ENCODE measurements around the gene CLEC3B. TPM values are rescaled to one million over a fixed set of nuclear protein-coding genes. Genes with fewer than 3 reads are reported as not detected.

CLEC3B gene
- total RNA-seq, 2 experiments from 2014 or later = not detected

GRCh38 chr3:45007091-45007490 is 19.0 kb upstream of the CLEC3B start:
- H3K4me3 Mint-ChIP-seq = no peak overlapping the region
- H3K27me3 Mint-ChIP-seq = no peaks in the 10 kb centered on the region
- H3K9me3 Mint-ChIP-seq = peaks cover 5% of the 10 kb centered on the region
- POLR2A ChIA-PET = interaction anchor here (0.5 kb wide), 1 partner anchor 835 kb away, joined by 4 read pairs; the partner anchor contains the start of gene LZTFL1
- CTCF ChIA-PET = interaction anchor here (1.2 to 2.0 kb wide), 2 partner anchors 14 to 30 kb away, joined by 4 to 11 read pairs; no protein-coding TSS in a partner anchor
- H3K4me1 Mint-ChIP-seq (ENCODE audit: low read depth) = peaks cover 30% of the 10 kb centered on the region
- H3K27ac Mint-ChIP-seq = no peak overlapping the region
- no peak for DNase-seq
- intact Hi-C loops (cut with micrococcal nuclease) = no loop called here
- peaks cover 68% of the 10 kb centered on the region for H3K36me3 Mint-ChIP-seq

GRCh38 chr3:45008117-45008516 is 18.0 kb upstream of the CLEC3B start:
- POLR2A ChIA-PET = no interaction called here
- Mint-ChIP-seq H3K36me3 (peaks cover 63% of the 10 kb centered on the region), H3K27me3 (no peaks in the 10 kb centered on the region)

GRCh38 chr3:45009868-45010267 is 16.2 kb upstream of the CLEC3B start:
- H3K27ac Mint-ChIP-seq = no peak overlapping the region
- no peaks in the 10 kb centered on the region for H3K27me3 Mint-ChIP-seq
- H3K36me3 Mint-ChIP-seq = peaks cover 51% of the 10 kb centered on the region
- peaks cover 3% of the 10 kb centered on the region for H3K9me3 Mint-ChIP-seq
- ChIA-PET CTCF (no interaction called here), POLR2A (no interaction called here)
- DNase-seq = no peak
- peaks cover 29% of the 10 kb centered on the region for H3K4me1 Mint-ChIP-seq (ENCODE audit: low read depth)
- H3K4me3 Mint-ChIP-seq = no peak overlapping the region
- intact Hi-C loops (cut with micrococcal nuclease) = no loop called here

More at GRCh38 chr3:45008117-45008516, 18.0 kb upstream of the CLEC3B start:
- CTCF ChIA-PET = no interaction called here
- intact Hi-C loops (cut with micrococcal nuclease) = no loop called here
- peaks cover 5% of the 10 kb centered on the region for H3K9me3 Mint-ChIP-seq
- H3K4me1 Mint-ChIP-seq (ENCODE audit: low read depth) = peaks cover 31% of the 10 kb centered on the region
- no peak overlapping the region for H3K27ac Mint-ChIP-seq
- no peak overlapping the region for H3K4me3 Mint-ChIP-seq
- no peak for DNase-seq

- Mint-ChIP-seq H3K4me3 (no peak overlapping the region), H3K9me3 (no peaks in the 10 kb centered on the region), H3K36me3 (peaks cover 41% of the 10 kb centered on the region), H3K4me1 (ENCODE audit: low read depth) (peaks cover 21% of the 10 kb centered on the region), H3K27ac (no peak overlapping the region), H3K27me3 (no peaks in the 10 kb centered on the region)
- ChIA-PET POLR2A (no interaction called here), CTCF (no interaction called here)
- DNase-seq = no peak
- intact Hi-C loops (cut with micrococcal nuclease) = no loop called here
These were observed 15.2 kb upstream of the CLEC3B start for GRCh38 chr3:45010811-45011333.

- POLR2A ChIA-PET = interaction anchor here (1.2 kb wide), 1 partner anchor 15 kb away, joined by 3 read pairs; no protein-coding TSS in a partner anchor
- Mint-ChIP-seq H3K9me3 (no peaks in the 10 kb centered on the region), H3K4me3 (no peak overlapping the region), H3K36me3 (peaks cover 38% of the 10 kb centered on the region), H3K27me3 (no peaks in the 10 kb centered on the region), H3K27ac (no peak overlapping the region), H3K4me1 (ENCODE audit: low read depth) (peaks cover 19% of the 10 kb centered on the region)
- CTCF ChIA-PET = interaction anchor here (0.6 to 1.4 kb wide), 4 partner anchors 15 to 648 kb away, joined by 3 to 5 read pairs (median 4); no protein-coding TSS in a partner anchor
- no peak for DNase-seq
- intact Hi-C loops (cut with micrococcal nuclease) = no loop called here
These were observed 14.2 kb upstream of the CLEC3B start for GRCh38 chr3:45011756-45012508.

- H3K27me3 Mint-ChIP-seq = no peaks in the 10 kb centered on the region
- intact Hi-C loops (cut with micrococcal nuclease) = no loop called here
- H3K27ac Mint-ChIP-seq = no peak overlapping the region
- H3K36me3 Mint-ChIP-seq = peaks cover 33% of the 10 kb centered on the region
- H3K9me3 Mint-ChIP-seq = no peaks in the 10 kb centered on the region
- peaks cover 17% of the 10 kb centered on the region for H3K4me1 Mint-ChIP-seq (ENCODE audit: low read depth)
- CTCF ChIA-PET = interaction anchor here (1.0 to 1.4 kb wide), 3 partner anchors 22 to 647 kb away, joined by 3 to 5 read pairs (median 4); no protein-coding TSS in a partner anchor
- no peak overlapping the region for H3K4me3 Mint-ChIP-seq
- no peak for DNase-seq
- POLR2A ChIA-PET = interaction anchor here (1.2 kb wide), 1 partner anchor 15 kb away, joined by 3 read pairs; no protein-coding TSS in a partner anchor
These were observed 13.5 kb upstream of the CLEC3B start for GRCh38 chr3:45012577-45012976.

GRCh38 chr3:45016916-45017315 is 9.2 kb upstream of the CLEC3B start:
- Mint-ChIP-seq H3K27me3 (no peaks in the 10 kb centered on the region), H3K4me3 (no peak overlapping the region), H3K9me3 (no peaks in the 10 kb centered on the region), H3K27ac (no peak overlapping the region), H3K4me1 (ENCODE audit: low read depth) (peaks cover 16% of the 10 kb centered on the region), H3K36me3 (peaks cover 9% of the 10 kb centered on the region)
- ChIA-PET POLR2A (interaction anchor here (0.6 kb wide), 1 partner anchor 28 kb away, joined by 4 read pairs; no protein-coding TSS in a partner anchor), CTCF (no interaction called here)
- intact Hi-C loops (cut with micrococcal nuclease) = no loop called here
- DNase-seq = no peak

GRCh38 chr3:45017821-45018220 is 8.3 kb upstream of the CLEC3B start:
- H3K4me3 Mint-ChIP-seq = no peak overlapping the region
- no peak for DNase-seq
- no peak overlapping the region for H3K27ac Mint-ChIP-seq
- H3K36me3 Mint-ChIP-seq = peaks cover 4% of the 10 kb centered on the region
- H3K27me3 Mint-ChIP-seq = no peaks in the 10 kb centered on the region
- peaks cover 13% of the 10 kb centered on the region for H3K4me1 Mint-ChIP-seq (ENCODE audit: low read depth)
- no peaks in the 10 kb centered on the region for H3K9me3 Mint-ChIP-seq
- intact Hi-C loops (cut with micrococcal nuclease) = no loop called here
- ChIA-PET POLR2A (interaction anchor here (0.6 kb wide), 1 partner anchor 90 kb away, joined by 3 read pairs; no protein-coding TSS in a partner anchor), CTCF (no interaction called here)

- intact Hi-C loops (cut with micrococcal nuclease) = no loop called here
- Mint-ChIP-seq H3K4me3 (no peak overlapping the region), H3K27me3 (no peaks in the 10 kb centered on the region), H3K4me1 (ENCODE audit: low read depth) (peaks cover 13% of the 10 kb centered on the region), H3K27ac (no peak overlapping the region), H3K36me3 (peaks cover 2% of the 10 kb centered on the region), H3K9me3 (no peaks in the 10 kb centered on the region)
- no peak for DNase-seq
- POLR2A ChIA-PET = no interaction called here
- CTCF ChIA-PET = interaction anchor here (1.5 to 1.7 kb wide), 2 partner anchors 20 to 190 kb away, joined by 4 to 5 read pairs; no protein-coding TSS in a partner anchor
These were observed 5.6 kb upstream of the CLEC3B start for GRCh38 chr3:45020534-45020933.

GRCh38 chr3:45021524-45022297 is 4.4 kb upstream of the CLEC3B start:
- Mint-ChIP-seq H3K27ac (no peak overlapping the region), H3K4me1 (ENCODE audit: low read depth) (peaks cover 13% of the 10 kb centered on the region), H3K36me3 (peaks cover 2% of the 10 kb centered on the region), H3K4me3 (no peak overlapping the region), H3K9me3 (no peaks in the 10 kb centered on the region), H3K27me3 (no peaks in the 10 kb centered on the region)
- intact Hi-C loops (cut with micrococcal nuclease) = no loop called here
- CTCF ChIA-PET = interaction anchor here (1.5 to 1.7 kb wide), 2 partner anchors 19 to 188 kb away, joined by 4 to 5 read pairs; no protein-coding TSS in a partner anchor
- no peak for DNase-seq
- POLR2A ChIA-PET = no interaction called here

GRCh38 chr3:45023675-45024074 is 2.4 kb upstream of the CLEC3B start:
- POLR2A ChIA-PET = no interaction called here
- Mint-ChIP-seq H3K9me3 (no peaks in the 10 kb centered on the region), H3K27me3 (peaks cover 5% of the 10 kb centered on the region), H3K4me3 (no peak overlapping the region), H3K27ac (no peak overlapping the region), H3K36me3 (no peaks in the 10 kb centered on the region), H3K4me1 (ENCODE audit: low read depth) (peaks cover 13% of the 10 kb centered on the region)
- intact Hi-C loops (cut with micrococcal nuclease) = no loop called here
- CTCF ChIA-PET = no interaction called here
- DNase-seq = no peak

Measured in activated CD4-positive, alpha-beta memory T cell treated with anti-CD3 and anti-CD28 coated beads for 36 hours (primary cell).